HepG2 (cell line): Measurements from ENCODE around the gene CACTIN. TPM values are rescaled to one million over a fixed set of nuclear protein-coding genes. Genes with fewer than 3 reads are reported as not detected.
A peak's percentile ranks its signal among the peaks of the same experiment; 100 is the strongest.

Experiments used
- EHMT2 ChIP-seq: fragments of 200-600 bp; sonication (generic); IDR thresholded peaks from 2 replicates; pipeline ENCODE4 v1.7.0; 2017; ENCODE audit warnings: antibody characterized with exemption, low read depth, low read length, borderline replicate concordance
- FOXA3 ChIP-seq: IDR thresholded peaks from 2 replicates; pipeline ENCODE4 v1.6.1; 2016; ENCODE audit warnings: missing genetic modification reagents, missing compliant biosample characterization
- GTF2F1 ChIP-seq: fragments of 150-350 bp; IDR thresholded peaks from 2 replicates; pipeline ENCODE4 v1.6.1; 2014; ENCODE audit warnings: low read length
- HMGA1 ChIP-seq: sonication (generic); formaldehyde crosslinking; conservative IDR thresholded peaks from 2 replicates; pipeline ENCODE4 v1.4.0; 2020; ENCODE audit warnings: missing genetic modification reagents
- HMGXB4 ChIP-seq, 2 experiments: sonication (generic) in 1 of 2; formaldehyde crosslinking in 1 of 2; IDR thresholded peaks; 2 replicates each; pipeline versions ENCODE4 v1.4.0 to v1.6.1; 2018 to 2020; ENCODE audit warnings: missing genetic modification reagents in 2 of 2, borderline replicate concordance in 1 of 2, low read depth in 1 of 2, mild to moderate bottlenecking in 1 of 2, missing biosample characterization in 1 of 2
- JUN ChIP-seq: sonication (generic); formaldehyde crosslinking; IDR thresholded peaks from 2 replicates; pipeline ENCODE4 v1.4.0; 2020; ENCODE audit warnings: mild to moderate bottlenecking, missing genetic modification reagents
- KLF16 ChIP-seq, 2 experiments: sonication (generic) in 1 of 2; formaldehyde crosslinking in 1 of 2; IDR thresholded peaks; 2 replicates each; pipeline versions ENCODE4 v1.6.1 to v1.8.0; 2016 to 2023; ENCODE audit warnings: missing genetic modification reagents in 2 of 2, missing compliant biosample characterization in 1 of 2
- MAFF ChIP-seq: IDR thresholded peaks from 2 replicates; pipeline ENCODE4 v1.6.1; 2011; ENCODE audit warnings: low read depth, low read length, improper control_type of control experiment
- MBNL3 ChIP-seq: fragments of 250-450 bp; sonication (Bioruptor Pico); conservative IDR thresholded peaks from 2 replicates; pipeline ENCODE4 v1.8.0; 2022; ENCODE audit warnings: mild to moderate bottlenecking, inconsistent platforms
- MYNN ChIP-seq: sonication (generic); formaldehyde crosslinking; IDR thresholded peaks from 2 replicates; pipeline ENCODE4 v1.4.0; 2020; ENCODE audit warnings: mild to moderate bottlenecking, low read depth, missing genetic modification reagents
- NFRKB ChIP-seq: fragments of 450-650 bp; IDR thresholded peaks from 2 replicates; pipeline ENCODE4 v1.6.1; 2017
- NKX3-1 ChIP-seq: sonication (generic); formaldehyde crosslinking; IDR thresholded peaks from 2 replicates; pipeline ENCODE4 v1.5.0; 2020; ENCODE audit warnings: missing genetic modification reagents
- NRL ChIP-seq: sonication (generic); formaldehyde crosslinking; IDR thresholded peaks from 2 replicates; pipeline ENCODE4 v1.5.0; 2020; ENCODE audit warnings: missing genetic modification reagents, mild to moderate bottlenecking, moderate library complexity, borderline replicate concordance
- PHF5A ChIP-seq: IDR thresholded peaks from one replicate; pipeline ENCODE4 v1.6.1; 2018; ENCODE audit warnings: low read depth, missing genetic modification reagents; ENCODE audit not compliant: unreplicated experiment
- PPARG ChIP-seq: conservative IDR thresholded peaks from 2 replicates; pipeline ENCODE4 v1.6.1; 2016; ENCODE audit warnings: missing biosample characterization, missing genetic modification reagents
- RELA ChIP-seq: sonication (generic); formaldehyde crosslinking; IDR thresholded peaks from 2 replicates; pipeline ENCODE4 v1.4.0; 2020; ENCODE audit warnings: missing genetic modification reagents
- SALL1 ChIP-seq: sonication (generic); formaldehyde crosslinking; IDR thresholded peaks from 2 replicates; pipeline ENCODE4 v1.8.0; 2022; ENCODE audit warnings: mild to moderate bottlenecking, missing genetic modification reagents
- TBX3 ChIP-seq: fragments of 450-650 bp; IDR thresholded peaks from 2 replicates; pipeline ENCODE4 v1.6.1; 2017; ENCODE audit warnings: antibody characterized with exemption, mild to moderate bottlenecking, inconsistent platforms, borderline replicate concordance
- YY1 ChIP-seq: IDR thresholded peaks from 2 replicates; pipeline ENCODE4 v1.6.1; 2011; ENCODE audit warnings: low read length, low read depth, moderate library complexity, mild to moderate bottlenecking; ENCODE audit not compliant: insufficient read depth, insufficient replicate concordance
- ZFAT ChIP-seq: sonication (generic); formaldehyde crosslinking; conservative IDR thresholded peaks from 2 replicates; pipeline ENCODE4 v1.8.1; 2023; ENCODE audit warnings: missing genetic modification reagents, inconsistent platforms
- ZNF17 ChIP-seq: sonication (generic); formaldehyde crosslinking; IDR thresholded peaks from 2 replicates; pipeline ENCODE4 v1.5.0; 2020; ENCODE audit warnings: mild to moderate bottlenecking, missing genetic modification reagents
- ZNF484 ChIP-seq: sonication (generic); formaldehyde crosslinking; IDR thresholded peaks from 2 replicates; pipeline ENCODE4 v1.5.1; 2020; ENCODE audit warnings: mild to moderate bottlenecking, low read depth, missing genetic modification reagents, borderline replicate concordance
- ZNF572 ChIP-seq: sonication (generic); formaldehyde crosslinking; IDR thresholded peaks from 2 replicates; pipeline ENCODE4 v1.5.1; 2020; ENCODE audit warnings: mild to moderate bottlenecking, missing genetic modification reagents
- polyA plus RNA-seq, 8 experiments: library from polyadenylated mRNA; depleted of rRNA in 3 of 8; stranded (reverse) in 7 of 8; unstranded in 1 of 8; fragments of >200 nt; fragmentation: Illumina TruSeq in 4 of 8; extraction: Trizol in 4 of 8; gene quantifications; 2 replicates each; pipeline versions ENCODE4 v1.2.1 to v1.2.3, GENCODE V29; 2011 to 2016; ENCODE audit warnings: low read depth in 4 of 8, missing spikeins in 1 of 8, mixed read lengths in 1 of 8; ENCODE audit not compliant: insufficient read depth in 1 of 8
- total RNA-seq, 5 experiments: library from RNA; depleted of rRNA; stranded (reverse); fragments of >200 nt; fragmentation: Illumina TruSeq; extraction: Trizol; gene quantifications; 2 replicates each; pipeline ENCODE4 v1.2.3, GENCODE V29; 2016; ENCODE audit warnings: low read depth in 1 of 5
- TF ChIP-seq, protein P1 (sequence below): fragments of 450-650 bp; IDR thresholded peaks from 2 replicates; pipeline ENCODE4 v1.6.1; 2016
- TF ChIP-seq, protein P2 (sequence below): sonication (generic); formaldehyde crosslinking; IDR thresholded peaks from 2 replicates; pipeline ENCODE4 v1.8.1; 2023; ENCODE audit warnings: missing genetic modification reagents, inconsistent platforms, borderline replicate concordance

The CACTIN gene
- total and polyA plus RNA-seq, 2 of the 13 experiments (the other 11 are each of a cell fraction or from before 2014, with no cell fraction given) = 10.0 to 16.6 TPM

DNA sequence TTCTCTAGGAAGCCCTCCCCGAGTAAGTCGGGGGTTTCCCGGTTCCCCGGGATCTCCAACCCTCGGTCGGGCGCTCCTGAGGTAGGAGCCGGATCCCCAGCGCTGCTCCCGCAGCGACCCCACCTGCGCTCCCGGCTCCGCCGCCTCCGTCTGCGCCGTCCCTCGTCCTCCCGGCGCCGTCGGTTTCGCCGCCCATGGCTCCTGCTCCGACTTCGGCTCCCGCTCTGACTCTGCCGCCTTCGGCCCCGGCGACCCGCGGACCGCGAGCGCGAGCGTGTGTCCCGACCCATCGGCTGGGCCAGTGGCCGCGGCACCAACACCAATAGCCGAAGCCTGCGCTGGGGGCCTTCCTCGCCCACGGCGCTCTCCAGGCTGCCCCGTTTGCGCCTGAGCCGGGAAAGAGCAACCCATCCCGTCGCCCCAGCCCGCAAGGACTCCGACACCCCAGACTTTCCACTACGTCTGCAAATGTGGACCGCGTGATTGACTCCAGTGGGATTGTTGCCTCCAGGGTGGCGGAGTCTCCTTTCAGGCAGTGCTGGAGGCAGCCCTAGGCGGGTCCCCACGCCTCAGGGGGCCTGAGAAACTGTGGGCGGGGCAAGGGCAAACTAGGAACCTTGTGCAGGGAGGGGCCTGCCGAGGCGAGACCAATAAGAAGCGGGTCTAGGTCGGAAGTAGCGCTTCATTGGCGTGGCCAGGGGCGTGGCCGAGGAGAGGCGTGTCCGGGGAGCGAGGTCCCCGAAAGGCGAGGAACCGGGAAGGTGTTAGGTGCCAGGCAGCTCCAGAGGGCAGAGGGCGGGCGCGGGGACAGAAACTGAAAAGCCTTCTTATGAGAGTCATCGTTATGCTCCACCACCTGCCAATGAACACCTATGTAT lies at the start of gene CACTIN (continued):
- TF ChIP-seq, protein P1, sequence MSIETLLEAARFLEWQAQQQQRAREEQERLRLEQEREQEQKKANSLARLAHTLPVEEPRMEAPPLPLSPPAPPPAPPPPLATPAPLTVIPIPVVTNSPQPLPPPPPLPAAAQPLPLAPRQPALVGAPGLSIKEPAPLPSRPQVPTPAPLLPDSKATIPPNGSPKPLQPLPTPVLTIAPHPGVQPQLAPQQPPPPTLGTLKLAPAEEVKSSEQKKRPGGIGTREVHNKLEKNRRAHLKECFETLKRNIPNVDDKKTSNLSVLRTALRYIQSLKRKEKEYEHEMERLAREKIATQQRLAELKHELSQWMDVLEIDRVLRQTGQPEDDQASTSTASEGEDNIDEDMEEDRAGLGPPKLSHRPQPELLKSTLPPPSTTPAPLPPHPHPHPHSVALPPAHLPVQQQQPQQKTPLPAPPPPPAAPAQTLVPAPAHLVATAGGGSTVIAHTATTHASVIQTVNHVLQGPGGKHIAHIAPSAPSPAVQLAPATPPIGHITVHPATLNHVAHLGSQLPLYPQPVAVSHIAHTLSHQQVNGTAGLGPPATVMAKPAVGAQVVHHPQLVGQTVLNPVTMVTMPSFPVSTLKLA = peak; percentile 53; the same call in 1 of the 2 replicates
- peak; percentile 48 for TF ChIP-seq YY1
- TF ChIP-seq NFRKB = no peak
- peak; percentile 94; the same call in 1 of the 2 replicates for TF ChIP-seq ZNF572
- TF ChIP-seq MBNL3 (CRISPR knock-in tag) = no peak
- TF ChIP-seq JUN (CRISPR knock-in tag) = no peak
- TF ChIP-seq ZNF484 (CRISPR knock-in tag) = no peak
- TF ChIP-seq, protein P2, sequence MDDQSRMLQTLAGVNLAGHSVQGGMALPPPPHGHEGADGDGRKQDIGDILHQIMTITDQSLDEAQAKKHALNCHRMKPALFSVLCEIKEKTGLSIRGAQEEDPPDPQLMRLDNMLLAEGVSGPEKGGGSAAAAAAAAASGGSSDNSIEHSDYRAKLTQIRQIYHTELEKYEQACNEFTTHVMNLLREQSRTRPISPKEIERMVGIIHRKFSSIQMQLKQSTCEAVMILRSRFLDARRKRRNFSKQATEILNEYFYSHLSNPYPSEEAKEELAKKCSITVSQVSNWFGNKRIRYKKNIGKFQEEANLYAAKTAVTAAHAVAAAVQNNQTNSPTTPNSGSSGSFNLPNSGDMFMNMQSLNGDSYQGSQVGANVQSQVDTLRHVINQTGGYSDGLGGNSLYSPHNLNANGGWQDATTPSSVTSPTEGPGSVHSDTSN (CRISPR knock-in tag) = no peak
- no peak for TF ChIP-seq HMGA1
- TF ChIP-seq TBX3 = peak; percentile 89
- TF ChIP-seq RELA (CRISPR knock-in tag) = no peak
- TF ChIP-seq GTF2F1 = no peak
- TF ChIP-seq ZFAT (CRISPR knock-in tag) = 0 out of 2 replicates have a peak, but pooled peaks have one; percentile 25
- TF ChIP-seq NKX3-1 (CRISPR knock-in tag) = no peak
- TF ChIP-seq SALL1 = peak; percentile 89
- peak; percentile 15; the same call in 1 of the 2 replicates for TF ChIP-seq MAFF
- TF ChIP-seq EHMT2 = no peak
- TF ChIP-seq ZNF17 (CRISPR knock-in tag) = no peak; the same call in 1 of the 2 replicates
- TF ChIP-seq PHF5A = peak; percentile 72
- peak; percentile 58; the same call in 1 of the 2 replicates for TF ChIP-seq FOXA3 (CRISPR knock-in tag)
- TF ChIP-seq MYNN (CRISPR knock-in tag) = no peak
- TF ChIP-seq PPARG = no peak; the same call in 1 of the 2 replicates
- TF ChIP-seq NRL (CRISPR knock-in tag) = peak; percentile 67
- TF ChIP-seq KLF16 (CRISPR knock-in tag; IDR thresholded peaks at IDR 0.05) = peak in 1 of 2 experiments; percentile 95; a peak in 2 of 4 replicates
- peak; percentile 72; a peak in 3 of 4 replicates for TF ChIP-seq HMGXB4 (CRISPR knock-in tag; IDR thresholded peaks at IDR 0.05; ENCODE audit: borderline replicate concordance in 1 of 2, low read depth in 1 of 2)
